Mucosa of rectum (tissue), 2 donors: ENCODE measurements around the gene PLXNA4.

Experiments
- H3K27ac ChIP-seq, 2 donors: one replicate each; pipeline ENCODE4 v1.7.0; 2013; ENCODE audit warnings: inconsistent platforms in 2 of 2, low read depth in 2 of 2, low read length in 2 of 2
- H3K27me3 ChIP-seq, 2 donors: one replicate each; pipeline ENCODE4 v1.7.0; 2013; ENCODE audit warnings: low read length in 2 of 2; ENCODE audit not compliant: control insufficient read depth in 2 of 2, insufficient read depth in 2 of 2
- H3K36me3 ChIP-seq, 2 donors: one replicate each; pipeline ENCODE4 v1.7.0; 2013; ENCODE audit warnings: low read length in 2 of 2; ENCODE audit not compliant: control insufficient read depth in 2 of 2, insufficient read depth in 2 of 2
- H3K4me1 ChIP-seq, 2 donors: one replicate each; pipeline ENCODE4 v1.7.0; 2013; ENCODE audit warnings: low read length in 2 of 2, mild to moderate bottlenecking in 1 of 2; ENCODE audit not compliant: control insufficient read depth in 2 of 2, insufficient read depth in 2 of 2
- H3K4me3 ChIP-seq, 2 donors: one replicate each; pipeline ENCODE4 v1.7.0; 2013; ENCODE audit warnings: low read length in 2 of 2
- H3K9ac ChIP-seq, 2 donors: one replicate each; pipeline ENCODE4 v1.7.0; 2013; ENCODE audit warnings: low read length in 2 of 2, low read depth in 1 of 2, mild to moderate bottlenecking in 1 of 2
- H3K9me3 ChIP-seq, 2 donors: one replicate each; pipeline ENCODE4 v1.7.0; 2013; ENCODE audit warnings: low read length in 2 of 2; ENCODE audit not compliant: control insufficient read depth in 2 of 2
- donor health status: healthy.
- donor health status: Normal muscosa, but diverticular disease.

The PLXNA4 gene

GRCh38 chr7:132322970-132323369 is 253.3 kb downstream of the PLXNA4 start:
- Histone ChIP-seq H3K36me3 (no peaks in the 10 kb centered on the region), H3K4me3 (no peak overlapping the region), H3K4me1 (peaks cover 9 to 10% of the 10 kb centered on the region in 2 donors), H3K9ac (no peak overlapping the region), H3K27me3 (no peaks in the 10 kb centered on the region), H3K9me3 (no peaks in the 10 kb centered on the region), H3K27ac (no peak overlapping the region)

- Histone ChIP-seq H3K9me3 (no peaks in the 10 kb centered on the region), H3K9ac (no peak overlapping the region), H3K4me3 (no peak overlapping the region), H3K4me1 (peaks cover 9 to 10% of the 10 kb centered on the region in 2 donors), H3K27me3 (no peaks in the 10 kb centered on the region), H3K27ac (no peak overlapping the region), H3K36me3 (no peaks in the 10 kb centered on the region)
Observed at GRCh38 chr7:132321387-132321786, 254.9 kb downstream of the PLXNA4 start.

GRCh38 chr7:132319481-132319880 is 256.8 kb downstream of the PLXNA4 start:
- Histone ChIP-seq H3K9me3 (no peaks in the 10 kb centered on the region), H3K4me1 (peaks cover 9 to 10% of the 10 kb centered on the region in 2 donors), H3K9ac (no peak overlapping the region), H3K36me3 (no peaks in the 10 kb centered on the region), H3K27ac (no peak overlapping the region), H3K4me3 (no peak overlapping the region), H3K27me3 (no peaks in the 10 kb centered on the region)

- H3K27me3 ChIP-seq, result no peaks in the 10 kb centered on the region
- H3K4me3 ChIP-seq, result no peak overlapping the region
- H3K4me1 ChIP-seq, result peaks cover 9 to 10% of the 10 kb centered on the region in 2 donors
- no peaks in the 10 kb centered on the region for H3K9me3 ChIP-seq
- no peak overlapping the region for H3K9ac ChIP-seq
- no peak overlapping the region for H3K27ac ChIP-seq
- no peaks in the 10 kb centered on the region for H3K36me3 ChIP-seq
Observed at GRCh38 chr7:132318352-132319318, 257.6 kb downstream of the PLXNA4 start.

- Histone ChIP-seq H3K27me3 (no peaks in the 10 kb centered on the region), H3K9me3 (no peaks in the 10 kb centered on the region), H3K27ac (no peak overlapping the region), H3K4me1 (peaks cover 9 to 10% of the 10 kb centered on the region in 2 donors), H3K4me3 (no peak overlapping the region), H3K36me3 (no peaks in the 10 kb centered on the region), H3K9ac (no peak overlapping the region)
Observed at GRCh38 chr7:132317701-132318351, 258.4 kb downstream of the PLXNA4 start.

GRCh38 chr7:132312531-132313055 is 263.7 kb downstream of the PLXNA4 start:
- no peaks in the 10 kb centered on the region for H3K4me1 ChIP-seq
- H3K27ac ChIP-seq, result no peak overlapping the region
- H3K4me3 ChIP-seq, result no peak overlapping the region
- no peaks in the 10 kb centered on the region for H3K9me3 ChIP-seq
- H3K36me3 ChIP-seq, result no peaks in the 10 kb centered on the region
- no peaks in the 10 kb centered on the region for H3K27me3 ChIP-seq
- H3K9ac ChIP-seq, result no peak overlapping the region

GRCh38 chr7:132311733-132312132 is 264.5 kb downstream of the PLXNA4 start:
- Histone ChIP-seq H3K27ac (no peak overlapping the region), H3K9me3 (no peaks in the 10 kb centered on the region), H3K4me1 (no peaks in the 10 kb centered on the region), H3K36me3 (no peaks in the 10 kb centered on the region), H3K9ac (no peak overlapping the region), H3K27me3 (peaks cover 0 to 2% of the 10 kb centered on the region in 2 donors), H3K4me3 (no peak overlapping the region)

GRCh38 chr7:132309102-132309805 is 267.0 kb downstream of the PLXNA4 start:
- Histone ChIP-seq H3K27me3 (peaks cover 0 to 2% of the 10 kb centered on the region in 2 donors), H3K27ac (no peak overlapping the region), H3K4me3 (no peak overlapping the region)

GRCh38 chr7:132307465-132307864 is 268.8 kb downstream of the PLXNA4 start:
- H3K9me3 ChIP-seq, result no peaks in the 10 kb centered on the region
- no peak overlapping the region for H3K4me3 ChIP-seq
- peaks cover 0 to 2% of the 10 kb centered on the region in 2 donors for H3K27me3 ChIP-seq
- no peak overlapping the region for H3K27ac ChIP-seq
- H3K9ac ChIP-seq, result no peak overlapping the region
- H3K36me3 ChIP-seq, result no peaks in the 10 kb centered on the region
- H3K4me1 ChIP-seq, result no peaks in the 10 kb centered on the region

More at GRCh38 chr7:132309102-132309805, 267.0 kb downstream of the PLXNA4 start:
- Histone ChIP-seq H3K36me3 (no peaks in the 10 kb centered on the region), H3K4me1 (no peaks in the 10 kb centered on the region), H3K9ac (no peak overlapping the region), H3K9me3 (no peaks in the 10 kb centered on the region)
